Trophoblast cell (in vitro differentiated cells and primary cell): ENCODE results near the gene CYP27C1.

ENCODE experiments used
- DNase-seq, 2 donors: peaks; one replicate each; pipeline ENCODE4 v3.0.0-alpha.2; 2016
- H2AFZ ChIP-seq: 2 replicates; pipeline ENCODE4 v1.6.1; 2013; ENCODE audit warnings: low read length, moderate library complexity, mild to moderate bottlenecking; ENCODE audit not compliant: insufficient read depth, poor library complexity
- H2AK5ac ChIP-seq: 2 replicates; pipeline ENCODE4 v1.6.1; 2013; ENCODE audit warnings: mild to moderate bottlenecking, low read length
- H2BK120ac ChIP-seq: 2 replicates; pipeline ENCODE4 v1.6.1; 2013; ENCODE audit warnings: low read length, mild to moderate bottlenecking, moderate library complexity; ENCODE audit not compliant: insufficient read depth, poor library complexity
- H2BK12ac ChIP-seq: 2 replicates; pipeline ENCODE4 v1.6.1; 2013; ENCODE audit warnings: mild to moderate bottlenecking, low read length, moderate library complexity
- H2BK5ac ChIP-seq: 2 replicates; pipeline ENCODE4 v1.6.1; 2013; ENCODE audit warnings: low read length, low read depth, moderate library complexity, mild to moderate bottlenecking; ENCODE audit not compliant: poor library complexity
- H3K14ac ChIP-seq: 2 replicates; pipeline ENCODE4 v1.6.1; 2013; ENCODE audit warnings: mild to moderate bottlenecking, low read length
- H3K18ac ChIP-seq: 2 replicates; pipeline ENCODE4 v1.6.1; 2013; ENCODE audit warnings: mild to moderate bottlenecking, low read length
- H3K23ac ChIP-seq: 2 replicates; pipeline ENCODE4 v1.6.1; 2013; ENCODE audit warnings: low read length
- H3K27ac ChIP-seq: 2 replicates; pipeline ENCODE4 v1.5.1; 2013; ENCODE audit warnings: low read depth, mild to moderate bottlenecking, inconsistent platforms, low read length, moderate library complexity
- H3K27me3 ChIP-seq: 2 replicates; pipeline ENCODE4 v1.6.1; 2013; ENCODE audit warnings: inconsistent platforms, mild to moderate bottlenecking, low read length, moderate library complexity; ENCODE audit not compliant: insufficient read depth
- H3K36me3 ChIP-seq, 2 experiments: 1 replicate in 1 of 2; 2 replicates in 1 of 2; pipeline ENCODE4 v1.6.1; 2013; ENCODE audit warnings: low read length in 2 of 2, mild to moderate bottlenecking in 2 of 2, moderate library complexity in 1 of 2; ENCODE audit not compliant: insufficient read depth in 2 of 2, control insufficient read depth in 1 of 2
- H3K4ac ChIP-seq: 2 replicates; pipeline ENCODE4 v1.6.1; 2013; ENCODE audit warnings: low read depth, mild to moderate bottlenecking, low read length, moderate library complexity
- H3K4me1 ChIP-seq, 2 experiments: 1 replicate in 1 of 2; 2 replicates in 1 of 2; pipeline ENCODE4 v1.6.1; 2013; ENCODE audit warnings: low read length in 2 of 2, mild to moderate bottlenecking in 2 of 2, moderate library complexity in 1 of 2; ENCODE audit not compliant: insufficient read depth in 2 of 2, control insufficient read depth in 1 of 2
- H3K4me2 ChIP-seq: 2 replicates; pipeline ENCODE4 v1.6.1; 2013; ENCODE audit warnings: inconsistent platforms, mild to moderate bottlenecking, low read length, moderate library complexity
- H3K4me3 ChIP-seq: 2 replicates; pipeline ENCODE4 v1.5.1; 2013; ENCODE audit warnings: mild to moderate bottlenecking, low read depth, low read length, inconsistent platforms
- H3K79me1 ChIP-seq: one replicate; pipeline ENCODE4 v1.6.1; 2013; ENCODE audit warnings: low read length
- H3K79me2 ChIP-seq: 2 replicates; pipeline ENCODE4 v1.6.1; 2013; ENCODE audit warnings: low read length, mild to moderate bottlenecking; ENCODE audit not compliant: control insufficient read depth, insufficient read depth, poor library complexity
- H3K9ac ChIP-seq: 2 replicates; pipeline ENCODE4 v1.6.1; 2013; ENCODE audit warnings: mild to moderate bottlenecking, low read length
- H3K9me3 ChIP-seq: 2 replicates; pipeline ENCODE4 v1.6.1; 2013; ENCODE audit warnings: low read depth, mild to moderate bottlenecking, control low read depth, inconsistent platforms, low read length; ENCODE audit not compliant: insufficient read depth
- H4K12ac ChIP-seq: 2 replicates; pipeline ENCODE4 v1.6.1; 2013; ENCODE audit warnings: low read depth, mild to moderate bottlenecking, low read length, moderate library complexity
- H4K8ac ChIP-seq: 2 replicates; pipeline ENCODE4 v1.6.1; 2013; ENCODE audit warnings: low read depth, mild to moderate bottlenecking, low read length, moderate library complexity
- H4K91ac ChIP-seq: one replicate; pipeline ENCODE4 v1.6.1; 2013; ENCODE audit warnings: low read depth, mild to moderate bottlenecking, low read length, moderate library complexity
- WGBS: extraction: QIAGEN DNeasy Blood & Tissue Kit; methylation state at CpG from one replicate; pipeline ENCODE4 v1.1.7; 2013; ENCODE audit warnings: missing lambda C conversion rate; ENCODE audit not compliant: insufficient read length, insufficient coverage; ENCODE audit errors: extremely low coverage; 5-methylcytosine and 5-hydroxymethylcytosine counted together

Gene CYP27C1

GRCh38 chr2:127173057-127173456 lies 47.0 kb downstream of the CYP27C1 start:
- Histone ChIP-seq H3K9ac (no peak overlapping the region), H4K91ac (no peak overlapping the region), H3K27me3 (no peaks in the 10 kb centered on the region), H3K9me3 (peaks cover 1% of the 10 kb centered on the region), H4K12ac (no peak overlapping the region), H3K27ac (no peak overlapping the region), H3K18ac (no peak overlapping the region), H3K36me3 (no peaks in the 10 kb centered on the region), H3K4me2 (no peak overlapping the region), H2BK12ac (no peak overlapping the region), H3K79me2 (no peaks in the 10 kb centered on the region), H2AFZ (no peak overlapping the region), H4K8ac (no peak overlapping the region), H3K4ac (no peak overlapping the region), H3K4me1 (peaks cover 6 to 13% of the 10 kb centered on the region in 2 experiments), H2BK120ac (no peak overlapping the region), H3K79me1 (no peaks in the 10 kb centered on the region), H3K14ac (no peak overlapping the region), H2AK5ac (no peak overlapping the region), H3K23ac (no peak overlapping the region), H2BK5ac (no peak overlapping the region), H3K4me3 (no peak overlapping the region)
- WGBS, result no CpG with 5 or more reads among the region's 6 CpGs
- DNase-seq, result peak in 1 of 2 donors; percentile 40

GRCh38 chr2:127172306-127172705 lies 47.8 kb downstream of the CYP27C1 start:
- H3K79me2 ChIP-seq, result no peaks in the 10 kb centered on the region
- H3K27me3 ChIP-seq, result no peaks in the 10 kb centered on the region
- no peak overlapping the region for H4K12ac ChIP-seq
- H3K14ac ChIP-seq, result no peak overlapping the region
- no peak overlapping the region for H2BK120ac ChIP-seq
- H3K4ac ChIP-seq, result no peak overlapping the region
- no peak for DNase-seq
- H3K9ac ChIP-seq, result no peak overlapping the region
- no peak overlapping the region for H2AFZ ChIP-seq
- no peak overlapping the region for H2BK5ac ChIP-seq
- no peaks in the 10 kb centered on the region for H3K79me1 ChIP-seq
- no peak overlapping the region for H3K23ac ChIP-seq
- no CpG with 5 or more reads among the region's 6 CpGs for WGBS
- no peak overlapping the region for H4K8ac ChIP-seq
- peaks cover 6 to 13% of the 10 kb centered on the region in 2 experiments for H3K4me1 ChIP-seq
- no peaks in the 10 kb centered on the region for H3K9me3 ChIP-seq
- H2AK5ac ChIP-seq, result no peak overlapping the region
- H3K27ac ChIP-seq, result no peak overlapping the region
- no peak overlapping the region for H3K18ac ChIP-seq
- H4K91ac ChIP-seq, result no peak overlapping the region
- H3K4me2 ChIP-seq, result no peak overlapping the region
- H2BK12ac ChIP-seq, result no peak overlapping the region
- H3K36me3 ChIP-seq, result no peaks in the 10 kb centered on the region
- H3K4me3 ChIP-seq, result no peak overlapping the region

GRCh38 chr2:127170452-127171197 lies 49.5 kb downstream of the CYP27C1 start:
- H2AFZ ChIP-seq, result no peak overlapping the region
- H3K27me3 ChIP-seq, result no peaks in the 10 kb centered on the region
- no peak overlapping the region for H3K4me3 ChIP-seq
- no peak overlapping the region for H3K23ac ChIP-seq
- no peak overlapping the region for H2BK120ac ChIP-seq
- no peak overlapping the region for H4K91ac ChIP-seq
- no peak overlapping the region for H2AK5ac ChIP-seq
- no peaks in the 10 kb centered on the region for H3K79me2 ChIP-seq
- H4K8ac ChIP-seq, result no peak overlapping the region
- peak; percentile 91 to 95 for DNase-seq
- no peaks in the 10 kb centered on the region for H3K9me3 ChIP-seq
- no peak overlapping the region for H3K9ac ChIP-seq
- no CpG with 5 or more reads among the region's 10 CpGs for WGBS
- H3K18ac ChIP-seq, result no peak overlapping the region
- no peak overlapping the region for H2BK5ac ChIP-seq
- no peaks in the 10 kb centered on the region for H3K79me1 ChIP-seq
- H2BK12ac ChIP-seq, result no peak overlapping the region
- H3K14ac ChIP-seq, result no peak overlapping the region
- H3K27ac ChIP-seq, result no peak overlapping the region
- H3K4me2 ChIP-seq, result no peak overlapping the region
- no peak overlapping the region for H4K12ac ChIP-seq
- no peak overlapping the region for H3K4ac ChIP-seq
- no peaks in the 10 kb centered on the region for H3K36me3 ChIP-seq
- H3K4me1 ChIP-seq, result peaks cover 6 to 10% of the 10 kb centered on the region in 2 experiments

GRCh38 chr2:127170021-127170420 lies 50.1 kb downstream of the CYP27C1 start:
- no peak overlapping the region for H3K23ac ChIP-seq
- no peak overlapping the region for H2BK120ac ChIP-seq
- no peak overlapping the region for H3K27ac ChIP-seq
- peak; percentile 70 to 74 for DNase-seq
- no peak overlapping the region for H2AK5ac ChIP-seq
- H4K12ac ChIP-seq, result no peak overlapping the region
- peaks cover 6 to 10% of the 10 kb centered on the region in 2 experiments for H3K4me1 ChIP-seq
- no peaks in the 10 kb centered on the region for H3K79me1 ChIP-seq
- no peak overlapping the region for H3K4me3 ChIP-seq
- H2AFZ ChIP-seq, result no peak overlapping the region
- WGBS, result no CpG with 5 or more reads among the region's 3 CpGs
- no peaks in the 10 kb centered on the region for H3K79me2 ChIP-seq
- H3K27me3 ChIP-seq, result no peaks in the 10 kb centered on the region
- no peak overlapping the region for H3K4me2 ChIP-seq
- H3K9ac ChIP-seq, result no peak overlapping the region
- no peaks in the 10 kb centered on the region for H3K36me3 ChIP-seq
- no peak overlapping the region for H2BK12ac ChIP-seq
- no peak overlapping the region for H2BK5ac ChIP-seq
- no peak overlapping the region for H3K18ac ChIP-seq
- no peak overlapping the region for H4K91ac ChIP-seq
- no peak overlapping the region for H3K14ac ChIP-seq
- H3K4ac ChIP-seq, result no peak overlapping the region
- H3K9me3 ChIP-seq, result no peaks in the 10 kb centered on the region
- no peak overlapping the region for H4K8ac ChIP-seq
